Measurements from ENCODE around the gene SDC4.

The SDC4 gene

DNA sequence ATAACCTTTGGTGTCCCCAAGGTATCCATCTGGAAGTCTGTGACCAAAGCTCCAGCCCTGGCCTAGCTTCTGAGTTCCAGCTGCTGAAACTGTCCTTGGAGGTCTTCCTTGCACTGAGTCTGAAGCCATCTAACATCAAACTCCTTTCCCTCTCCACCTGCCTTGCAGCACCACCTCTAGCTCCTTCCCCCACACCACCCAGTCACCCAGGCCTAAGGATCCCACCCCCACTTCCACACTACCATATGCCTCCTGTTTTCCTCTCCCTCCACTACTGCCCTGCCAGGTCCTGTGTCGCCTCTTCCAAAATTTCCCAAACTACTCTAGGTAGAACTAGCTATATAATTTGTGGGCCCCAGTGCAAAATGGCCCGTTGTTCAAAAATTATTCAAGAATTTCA lies 29.3 kb downstream of the SDC4 start:
- no peak overlapping the region for H3K4me3 ChIP-seq (ENCODE audit: low read depth, low read length)
- no peaks in the 10 kb centered on the region for H3K9me3 ChIP-seq (ENCODE audit: control insufficient read depth, insufficient read depth, low read depth, low read length)
- ChIA-PET POLR2A (interaction anchor here (1.0 to 1.2 kb wide), 2 partner anchors 25 to 44 kb away, joined by 3 to 12 read pairs; partner anchors contain the start of gene SYS1), CTCF (interaction anchor here (0.6 to 6.3 kb wide), 36 partner anchors 12 to 459 kb away, joined by 3 to 53 read pairs (median 5); partner anchors contain the start of gene SYS1)
- no peaks in the 10 kb centered on the region; the same call in 1 of the 2 replicates for H3K4me1 ChIP-seq (ENCODE audit: control insufficient read depth, insufficient read depth, low read length)
- 0 out of 2 replicates have a peak overlapping the region, but pooled peaks have one; percentile 2 for H3K27ac ChIP-seq (ENCODE audit: extremely low read depth, low read depth, low read length)
- TF ChIP-seq, protein P1, sequence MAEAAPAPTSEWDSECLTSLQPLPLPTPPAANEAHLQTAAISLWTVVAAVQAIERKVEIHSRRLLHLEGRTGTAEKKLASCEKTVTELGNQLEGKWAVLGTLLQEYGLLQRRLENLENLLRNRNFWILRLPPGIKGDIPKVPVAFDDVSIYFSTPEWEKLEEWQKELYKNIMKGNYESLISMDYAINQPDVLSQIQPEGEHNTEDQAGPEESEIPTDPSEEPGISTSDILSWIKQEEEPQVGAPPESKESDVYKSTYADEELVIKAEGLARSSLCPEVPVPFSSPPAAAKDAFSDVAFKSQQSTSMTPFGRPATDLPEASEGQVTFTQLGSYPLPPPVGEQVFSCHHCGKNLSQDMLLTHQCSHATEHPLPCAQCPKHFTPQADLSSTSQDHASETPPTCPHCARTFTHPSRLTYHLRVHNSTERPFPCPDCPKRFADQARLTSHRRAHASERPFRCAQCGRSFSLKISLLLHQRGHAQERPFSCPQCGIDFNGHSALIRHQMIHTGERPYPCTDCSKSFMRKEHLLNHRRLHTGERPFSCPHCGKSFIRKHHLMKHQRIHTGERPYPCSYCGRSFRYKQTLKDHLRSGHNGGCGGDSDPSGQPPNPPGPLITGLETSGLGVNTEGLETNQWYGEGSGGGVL (tag by site-specific recombination; IDR thresholded peaks at IDR 0.05) = peak; percentile 74
- TF ChIP-seq ZBTB11 (tag by site-specific recombination; conservative IDR thresholded peaks at IDR 0.05; ENCODE audit: low read depth) = no peak
- H3K36me3 ChIP-seq (ENCODE audit: control insufficient read depth in 2 of 2, insufficient read depth in 1 of 2, low read length in 2 of 2) = no peaks in the 10 kb centered on the region

- Histone ChIP-seq H3K4me1 (ENCODE audit: control insufficient read depth, insufficient read depth, low read length) (no peaks in the 10 kb centered on the region; the same call in 1 of the 2 replicates), H3K4me3 (ENCODE audit: low read depth, low read length) (no peak overlapping the region), H3K36me3 (ENCODE audit: control insufficient read depth in 2 of 2, insufficient read depth in 1 of 2, low read length in 2 of 2) (no peaks in the 10 kb centered on the region), H3K9me3 (ENCODE audit: control insufficient read depth, insufficient read depth, low read depth, low read length) (no peaks in the 10 kb centered on the region), H3K27ac (ENCODE audit: extremely low read depth, low read depth, low read length) (0 out of 2 replicates have a peak overlapping the region, but pooled peaks have one; percentile 2)
- TF ChIP-seq, protein P2, sequence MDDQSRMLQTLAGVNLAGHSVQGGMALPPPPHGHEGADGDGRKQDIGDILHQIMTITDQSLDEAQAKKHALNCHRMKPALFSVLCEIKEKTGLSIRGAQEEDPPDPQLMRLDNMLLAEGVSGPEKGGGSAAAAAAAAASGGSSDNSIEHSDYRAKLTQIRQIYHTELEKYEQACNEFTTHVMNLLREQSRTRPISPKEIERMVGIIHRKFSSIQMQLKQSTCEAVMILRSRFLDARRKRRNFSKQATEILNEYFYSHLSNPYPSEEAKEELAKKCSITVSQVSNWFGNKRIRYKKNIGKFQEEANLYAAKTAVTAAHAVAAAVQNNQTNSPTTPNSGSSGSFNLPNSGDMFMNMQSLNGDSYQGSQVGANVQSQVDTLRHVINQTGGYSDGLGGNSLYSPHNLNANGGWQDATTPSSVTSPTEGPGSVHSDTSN (CRISPR knock-in tag; IDR thresholded peaks at IDR 0.05) = no peak
- TF ChIP-seq ZNF433 (tag by site-specific recombination; IDR thresholded peaks at IDR 0.05; ENCODE audit: low read depth) (no peak), ZBTB6 (tag by site-specific recombination; IDR thresholded peaks at IDR 0.05) (no peak), PRDM4 (tag by site-specific recombination; IDR thresholded peaks at IDR 0.05) (no peak)
- CTCF ChIA-PET = interaction anchor here (0.7 to 6.3 kb wide), 26 partner anchors 13 to 460 kb away, joined by 3 to 53 read pairs (median 4); partner anchors contain the start of gene SYS1
- POLR2A ChIA-PET = interaction anchor here (1.0 to 1.2 kb wide), 2 partner anchors 24 to 44 kb away, joined by 3 to 12 read pairs; partner anchors contain the start of gene SYS1
These were observed 29.8 kb downstream of the SDC4 start for GRCh38 chr20:45318386-45318939.

GRCh38 chr20:45317826-45318225 lies 30.4 kb downstream of the SDC4 start:
- TF ChIP-seq ZBTB44 (tag by site-specific recombination; IDR thresholded peaks at IDR 0.05) = no peak
- TF ChIP-seq, protein P3, sequence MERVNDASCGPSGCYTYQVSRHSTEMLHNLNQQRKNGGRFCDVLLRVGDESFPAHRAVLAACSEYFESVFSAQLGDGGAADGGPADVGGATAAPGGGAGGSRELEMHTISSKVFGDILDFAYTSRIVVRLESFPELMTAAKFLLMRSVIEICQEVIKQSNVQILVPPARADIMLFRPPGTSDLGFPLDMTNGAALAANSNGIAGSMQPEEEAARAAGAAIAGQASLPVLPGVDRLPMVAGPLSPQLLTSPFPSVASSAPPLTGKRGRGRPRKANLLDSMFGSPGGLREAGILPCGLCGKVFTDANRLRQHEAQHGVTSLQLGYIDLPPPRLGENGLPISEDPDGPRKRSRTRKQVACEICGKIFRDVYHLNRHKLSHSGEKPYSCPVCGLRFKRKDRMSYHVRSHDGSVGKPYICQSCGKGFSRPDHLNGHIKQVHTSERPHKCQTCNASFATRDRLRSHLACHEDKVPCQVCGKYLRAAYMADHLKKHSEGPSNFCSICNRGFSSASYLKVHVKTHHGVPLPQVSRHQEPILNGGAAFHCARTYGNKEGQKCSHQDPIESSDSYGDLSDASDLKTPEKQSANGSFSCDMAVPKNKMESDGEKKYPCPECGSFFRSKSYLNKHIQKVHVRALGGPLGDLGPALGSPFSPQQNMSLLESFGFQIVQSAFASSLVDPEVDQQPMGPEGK (tag by site-specific recombination; IDR thresholded peaks at IDR 0.05) = no peak
- Histone ChIP-seq H3K9me3 (ENCODE audit: control insufficient read depth, insufficient read depth, low read depth, low read length) (no peaks in the 10 kb centered on the region), H3K4me1 (ENCODE audit: control insufficient read depth, insufficient read depth, low read length) (no peaks in the 10 kb centered on the region; the same call in 1 of the 2 replicates), H3K36me3 (ENCODE audit: control insufficient read depth in 2 of 2, insufficient read depth in 1 of 2, low read length in 2 of 2) (no peaks in the 10 kb centered on the region), H3K27ac (ENCODE audit: extremely low read depth, low read depth, low read length) (no peak overlapping the region), H3K4me3 (ENCODE audit: low read depth, low read length) (no peak overlapping the region)
- ChIA-PET POLR2A (interaction anchor here (1.0 kb wide), 1 partner anchor 24 kb away, joined by 3 read pairs; no protein-coding TSS in a partner anchor), CTCF (interaction anchor here (0.7 to 6.3 kb wide), 10 partner anchors 19 to 460 kb away, joined by 3 to 53 read pairs (median 12); partner anchors contain the start of gene SYS1)

Measured in HEK293 (cell line).